CD4-positive, alpha-beta T cell (primary cell): Measurements from ENCODE around the gene DNAH2. TPM values are rescaled to one million over a fixed set of nuclear protein-coding genes. Genes with fewer than 3 reads are reported as not detected.

ENCODE experiments used
- ATAC-seq: fragments of 200-7000 bp; cut with Tn5 transposase; one replicate; pipeline ENCODE4 v1.10.0; 2022; ENCODE audit warnings: mild to moderate bottlenecking; ENCODE audit not compliant: poor library complexity
- CTCF ChIA-PET: fragments of 350-600 bp; sonication (Branson Sonifier 250); formaldehyde crosslinking; loops from one replicate; lab custom pipeline; 2021; ENCODE audit warnings: antibody characterized with exemption, inconsistent platforms; lab: Charles Lee
- POLR2A ChIA-PET: fragments of 350-600 bp; sonication (Branson Sonifier 250); formaldehyde crosslinking; loops from one replicate; lab custom pipeline; 2021; ENCODE audit warnings: antibody characterized with exemption, inconsistent platforms; lab: Charles Lee
- DNase-seq, 14 experiments: peaks; one replicate each; pipeline ENCODE4 v3.0.0-alpha.2; 2013 to 2020; ENCODE audit warnings: mixed read lengths in 2 of 14
- H3K27ac ChIP-seq, 2 donors: one replicate each; pipeline versions ENCODE4 v1.5.1 to v1.7.0; 2013; ENCODE audit warnings: low read length in 2 of 2, low read depth in 1 of 2, mild to moderate bottlenecking in 1 of 2
- H3K27me3 ChIP-seq, 2 experiments: 1 replicate in 1 of 2; 2 replicates in 1 of 2; pipeline versions ENCODE4 v1.6.1 to v1.7.0; 2013; ENCODE audit warnings: low read length in 2 of 2, control low read depth in 1 of 2, mild to moderate bottlenecking in 1 of 2, moderate library complexity in 1 of 2; ENCODE audit not compliant: insufficient read depth in 2 of 2, control insufficient read depth in 1 of 2
- H3K36me3 ChIP-seq: one replicate; pipeline ENCODE4 v1.6.1; 2013; ENCODE audit warnings: low read length, control low read depth; ENCODE audit not compliant: insufficient read depth
- H3K4me1 ChIP-seq: one replicate; pipeline ENCODE4 v1.6.1; 2013; ENCODE audit warnings: low read length, control low read depth; ENCODE audit not compliant: insufficient read depth
- H3K4me3 ChIP-seq: one replicate; pipeline ENCODE4 v1.5.1; 2013; ENCODE audit warnings: mild to moderate bottlenecking, low read length, moderate library complexity
- H3K9me3 ChIP-seq, 2 experiments: 1 replicate in 1 of 2; 2 replicates in 1 of 2; pipeline versions ENCODE4 v1.6.1 to v1.7.0; 2013; ENCODE audit warnings: low read length in 2 of 2, mild to moderate bottlenecking in 2 of 2, control low read depth in 1 of 2, moderate library complexity in 1 of 2; ENCODE audit not compliant: control insufficient read depth in 1 of 2, insufficient read depth in 1 of 2
- H3K27ac Mint-ChIP-seq: one replicate; pipeline ENCODE4 v1.8.0; 2020; ENCODE audit warnings: mixed read lengths
- H3K27me3 Mint-ChIP-seq: one replicate; pipeline ENCODE4 v1.8.0; 2021; ENCODE audit warnings: mixed read lengths
- H3K36me3 Mint-ChIP-seq: one replicate; pipeline ENCODE4 v1.8.0; 2021; ENCODE audit warnings: low read depth, mixed read lengths
- H3K4me1 Mint-ChIP-seq: one replicate; pipeline ENCODE4 v1.8.0; 2021; ENCODE audit warnings: low read depth, mixed read lengths
- H3K4me3 Mint-ChIP-seq: one replicate; pipeline ENCODE4 v1.8.0; 2020; ENCODE audit warnings: mild to moderate bottlenecking, mixed read lengths
- H3K9me3 Mint-ChIP-seq: one replicate; pipeline ENCODE4 v1.8.0; 2020; ENCODE audit warnings: mixed read lengths
- CTCF ChIP-seq: fragments of 200-600 bp; IDR thresholded peaks from one replicate; pipeline ENCODE4 v1.8.0; 2022; ENCODE audit warnings: antibody characterized with exemption, mild to moderate bottlenecking
- intact Hi-C, 2 experiments: fragments of 100-400 bp; cut with DNase I in 1 of 2; cut with micrococcal nuclease in 1 of 2; formaldehyde crosslinking; loops; one replicate each; pipeline versions ENCODE4 v1.15.1 to v1.9.0; 2023 to 2025; cut with DNase I, micrococcal nuclease
- total RNA-seq, 174 experiments: library from RNA in 2 of 174; stranded (reverse) in 2 of 174; gene quantifications; one replicate each; pipeline ENCODE4 v1.2.3 and lab custom pipeline; 2021 to 2026

The DNAH2 gene
- total RNA-seq, 2 experiments from 2014 or later = not detected

GRCh38 chr17:7843536-7844291 lies 126.2 kb downstream of the DNAH2 start:
- CTCF ChIA-PET = interaction anchor here (1.6 to 1.7 kb wide), 2 partner anchors 8 to 9 kb away, joined by 4 to 13 read pairs; no protein-coding TSS in a partner anchor
- no peak for TF ChIP-seq CTCF
- Histone ChIP-seq H3K4me3 (peak overlapping the region; percentile 84), H3K36me3 (peaks cover 41% of the 10 kb centered on the region), H3K27ac (peak overlapping the region; percentile 100), H3K27me3 (no peaks in the 10 kb centered on the region), H3K9me3 (no peaks in the 10 kb centered on the region), H3K4me1 (peaks cover 67% of the 10 kb centered on the region)
- intact Hi-C loops = loop anchor here (1.0 to 10.0 kb wide), 6 partner anchors 8 to 609 kb away; partner anchors contain the start of genes DVL2 (in 2 of the 2), PHF23 (in 2 of the 2), NAA38 (in 1 of the 2) and POLR2A (in 1 of the 2)
- Mint-ChIP-seq H3K9me3 (no peaks in the 10 kb centered on the region), H3K36me3 (peaks cover 73% of the 10 kb centered on the region), H3K27ac (peak overlapping the region; percentile 90), H3K4me1 (peaks cover 43% of the 10 kb centered on the region), H3K4me3 (peak overlapping the region; percentile 92), H3K27me3 (peaks cover 10% of the 10 kb centered on the region)
- DNase-seq (peak; percentile 77 to 98 (median 88)), ATAC-seq (peak; percentile 15)
- POLR2A ChIA-PET = interaction anchor here (0.7 to 10.1 kb wide), 6 partner anchors 9 to 601 kb away, joined by 3 to 83 read pairs (median 4); partner anchors contain the start of genes CNTROB, CYB5D1, GABARAP and KDM6B

DNA sequence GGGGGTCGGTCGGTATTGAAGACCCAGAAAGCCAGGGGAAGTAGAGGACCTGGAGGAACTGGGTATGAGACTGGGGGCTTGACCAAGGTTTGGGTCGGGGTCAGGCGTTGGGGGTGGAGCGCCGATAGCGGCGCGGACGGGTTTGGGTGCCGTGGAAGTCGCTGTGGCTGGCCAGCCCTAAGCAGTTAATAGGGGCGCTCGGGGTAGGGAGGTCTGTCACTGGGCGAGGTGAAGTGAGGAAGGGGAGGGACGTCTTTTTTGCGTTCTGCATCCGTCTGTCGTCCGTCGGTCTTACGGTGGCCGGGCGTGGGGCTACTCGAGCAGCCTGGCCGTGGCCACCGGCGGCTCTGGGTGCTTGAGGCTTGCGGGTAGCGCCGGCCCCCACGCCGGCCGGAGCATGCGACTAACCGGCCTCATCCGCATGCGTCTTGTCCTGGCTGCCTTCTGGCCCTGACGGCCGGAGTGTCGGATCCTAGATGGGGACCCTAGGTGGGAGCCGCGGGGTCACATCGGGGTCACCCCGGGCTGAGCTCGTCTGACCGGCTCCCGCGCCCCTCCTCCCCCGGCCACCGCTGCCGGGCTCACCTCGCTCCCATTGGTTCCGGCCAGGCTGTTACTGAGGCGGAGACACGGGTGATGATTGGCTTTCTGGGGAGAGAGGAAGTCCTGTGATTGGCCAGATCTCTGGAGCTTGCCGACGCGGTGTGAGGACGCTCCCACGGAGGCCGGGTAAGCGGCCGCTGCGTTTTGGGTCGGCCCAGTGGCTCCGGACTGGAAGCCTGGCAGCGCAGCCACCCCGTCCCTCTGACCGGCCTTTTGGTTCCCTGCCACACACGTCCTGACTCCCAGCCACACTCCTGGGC lies 127.0 kb downstream of the DNAH2 start:
- TF ChIP-seq CTCF = no peak
- peak overlapping the region; percentile 92 for H3K4me3 Mint-ChIP-seq
- peaks cover 74% of the 10 kb centered on the region for H3K36me3 Mint-ChIP-seq
- DNase-seq (peak; percentile 56 to 94 (median 73)), ATAC-seq (peak; percentile 14)
- peaks cover 35% of the 10 kb centered on the region for H3K4me1 Mint-ChIP-seq
- peaks cover 10% of the 10 kb centered on the region for H3K27me3 Mint-ChIP-seq
- H3K27me3 ChIP-seq = no peaks in the 10 kb centered on the region
- no peaks in the 10 kb centered on the region for H3K9me3 ChIP-seq
- H3K9me3 Mint-ChIP-seq = no peaks in the 10 kb centered on the region
- peak overlapping the region; percentile 84 for H3K4me3 ChIP-seq
- peak overlapping the region; percentile 90 for H3K27ac Mint-ChIP-seq
- POLR2A ChIA-PET = interaction anchor here (1.0 to 10.1 kb wide), 9 partner anchors 10 to 381 kb away, joined by 3 to 83 read pairs (median 4); partner anchors contain the start of genes CYB5D1, FXR2, KDM6B and NAA38
- H3K36me3 ChIP-seq = peaks cover 49% of the 10 kb centered on the region
- intact Hi-C loops = loop anchor here (1.0 to 10.0 kb wide), 5 partner anchors 9 to 610 kb away; partner anchors contain the start of genes DVL2 (in 2 of the 2), PHF23 (in 2 of the 2), POLR2A (in 1 of the 2) and SLC35G6 (in 1 of the 2)
- CTCF ChIA-PET = interaction anchor here (0.5 to 2.2 kb wide), 5 partner anchors 10 to 101 kb away, joined by 3 to 20 read pairs (median 6); partner anchors contain the start of genes KDM6B and NAA38
- peak overlapping the region; percentile 100 for H3K27ac ChIP-seq
- peaks cover 59% of the 10 kb centered on the region for H3K4me1 ChIP-seq
